HG03135 (cell line): ENCODE measurements around the gene RHBDD1.

ENCODE experiments used
- ATAC-seq: cut with Tn5 transposase; IDR thresholded peaks from one replicate; pipeline ENCODE4 v1.9.1; 2021; ENCODE audit warnings: mild to moderate bottlenecking, moderate library complexity; ENCODE audit not compliant: unreplicated experiment

RHBDD1 gene

GRCh38 chr2:226835796-226836547, at the start of gene RHBDD1:
Gene RHBDD1, plus strand, starts transcription at chr2:226836054. Its CDS starts 28,640 bp downstream, at chr2:226864694.
- peak; percentile 86 for ATAC-seq

GRCh38 chr2:226788064-226788463, 47.8 kb upstream of the RHBDD1 start:
- no peak for ATAC-seq

GRCh38 chr2:226788881-226789490, 46.9 kb upstream of the RHBDD1 start:
- no peak for ATAC-seq

DNA sequence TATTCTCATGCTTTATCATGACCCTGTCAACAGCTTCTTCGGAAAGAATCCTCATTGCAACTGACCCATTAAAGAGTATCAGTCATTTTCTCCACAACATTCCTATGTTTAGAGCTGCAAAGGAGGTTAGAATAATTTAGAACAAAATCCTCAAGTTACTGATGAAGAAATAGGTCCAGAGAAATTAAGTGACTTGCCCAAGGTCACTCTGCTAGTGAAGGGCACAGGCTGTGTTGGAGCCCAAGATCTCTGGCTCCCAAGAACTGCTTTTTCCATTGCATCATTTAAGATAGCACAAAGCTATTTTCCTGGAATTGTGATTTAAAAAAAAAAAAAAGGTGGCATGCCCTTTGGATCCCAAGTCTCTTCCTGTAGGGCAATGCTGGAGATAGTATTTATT, 45.8 kb upstream of the RHBDD1 start:
- ATAC-seq: no peak

- no peak for ATAC-seq
Observed at GRCh38 chr2:226790431-226790830, 45.4 kb upstream of the RHBDD1 start.

- ATAC-seq: peak; percentile 78
Observed at GRCh38 chr2:226791056-226791486, 44.8 kb upstream of the RHBDD1 start.

- ATAC-seq: peak; percentile 98
Observed at GRCh38 chr2:226791487-226792081, 44.3 kb upstream of the RHBDD1 start.

- no peak for ATAC-seq
Observed at GRCh38 chr2:226792155-226792881, 43.5 kb upstream of the RHBDD1 start.

GRCh38 chr2:226793646-226794045, 42.2 kb upstream of the RHBDD1 start:
- ATAC-seq: no peak

- no peak for ATAC-seq
Observed at GRCh38 chr2:226794196-226794661, 41.6 kb upstream of the RHBDD1 start.

DNA sequence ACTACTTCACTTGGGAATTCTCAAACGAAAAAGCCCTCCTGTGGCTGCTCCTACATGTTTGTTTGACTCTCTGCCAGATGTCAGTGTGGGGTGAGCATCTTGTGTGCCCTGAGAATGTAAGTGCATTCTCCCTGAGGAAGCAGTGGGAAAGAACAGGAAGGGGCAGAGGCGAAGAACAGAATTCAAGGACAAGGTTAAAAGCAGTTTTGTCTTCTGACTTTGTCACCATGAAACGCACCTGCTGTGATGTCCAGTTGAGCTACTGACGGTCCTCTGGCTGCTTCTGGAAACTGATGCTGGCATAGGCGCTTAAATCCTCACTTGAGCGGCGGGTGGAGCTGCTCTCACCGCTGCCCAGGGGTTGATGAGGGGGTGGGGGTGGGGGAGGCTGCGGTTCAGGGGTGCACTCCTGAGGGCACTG, 41.1 kb upstream of the RHBDD1 start:
- no peak for ATAC-seq

GRCh38 chr2:226795281-226796011, 40.4 kb upstream of the RHBDD1 start:
- ATAC-seq: no peak

GRCh38 chr2:226796012-226796839, 39.6 kb upstream of the RHBDD1 start:
- no peak for ATAC-seq

DNA sequence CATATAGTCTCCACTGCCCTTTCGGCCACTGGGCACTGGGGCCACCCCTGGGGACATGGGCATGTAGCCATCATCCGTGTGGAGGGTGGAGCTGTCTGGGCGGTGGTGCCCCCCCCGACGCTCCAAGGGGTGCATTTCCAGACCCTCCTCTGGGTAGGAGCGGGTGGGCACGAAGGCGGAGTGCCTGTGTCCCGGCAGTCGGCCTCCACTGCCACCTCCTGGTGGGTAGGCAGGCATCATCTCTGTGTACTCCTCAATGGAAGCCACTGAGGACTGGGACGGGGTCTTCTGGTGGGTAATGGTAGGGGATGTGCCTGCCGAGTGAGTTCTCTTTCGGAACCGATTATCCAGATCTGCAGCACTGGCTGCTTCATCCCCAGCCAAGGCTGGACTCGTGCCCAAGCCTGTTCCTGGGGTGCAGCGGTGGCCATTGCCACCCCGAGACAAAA, 39.0 kb upstream of the RHBDD1 start:
- no peak for ATAC-seq

GRCh38 chr2:226797289-226797988, 38.4 kb upstream of the RHBDD1 start:
- no peak for ATAC-seq

GRCh38 chr2:226797989-226798421, 37.8 kb upstream of the RHBDD1 start:
- no peak for ATAC-seq

DNA sequence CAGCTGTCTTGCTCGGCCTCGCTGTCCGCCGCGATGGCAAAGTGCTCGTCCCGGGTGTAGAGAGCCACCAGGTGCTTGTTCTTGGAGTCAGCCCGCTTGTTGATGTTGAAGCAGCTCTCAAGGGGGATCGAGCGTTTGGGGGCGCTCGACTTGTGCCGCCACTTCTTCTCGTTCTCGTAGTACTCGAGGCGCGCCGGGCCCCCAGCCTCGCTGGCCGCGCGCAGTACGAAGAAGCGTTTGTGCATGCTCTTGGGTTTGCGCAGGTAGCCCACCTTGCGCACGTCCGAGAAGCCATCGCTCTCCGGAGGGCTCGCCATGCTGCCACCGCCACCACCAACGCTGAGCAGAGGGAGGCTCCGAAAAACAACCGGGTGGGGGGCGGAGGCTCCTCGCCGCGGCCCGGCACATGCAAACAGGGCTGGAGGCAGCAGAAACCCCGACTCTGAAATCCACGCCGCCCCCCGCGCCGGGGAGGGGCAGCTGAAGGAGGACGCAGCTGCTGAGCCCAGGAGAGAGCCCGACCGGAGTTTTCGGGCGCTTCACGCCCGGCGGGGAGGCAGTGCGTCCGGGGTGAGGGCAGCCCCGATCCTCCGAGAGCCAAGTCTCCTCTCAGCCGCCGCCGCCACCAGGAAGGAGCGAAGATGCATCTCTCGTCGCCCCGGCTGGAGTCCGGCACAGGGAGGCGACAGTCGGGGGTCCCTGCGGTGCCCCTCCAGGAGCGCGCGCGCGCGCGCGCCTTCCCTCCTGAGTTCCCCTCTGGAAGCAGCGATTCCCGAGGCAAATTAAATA, 37.2 kb upstream of the RHBDD1 start:
- ATAC-seq: peak; percentile 21
